GM23338 (cell line): ENCODE measurements around the gene TBC1D9B. TPM values are rescaled to one million over a fixed set of nuclear protein-coding genes. Genes with fewer than 3 reads are reported as not detected.

ENCODE experiments used
- ATAC-seq: fragments of 200-7000 bp; cut with Tn5 transposase; 3 replicates; pipeline ENCODE4 v1.9.1; 2020
- DNase-seq: peaks from one replicate; pipeline ENCODE4 v3.0.0-alpha.2; 2015; ENCODE audit warnings: low spot score
- H2AFZ ChIP-seq: fragments of 200-600 bp; sonication (generic); 2 replicates; pipeline ENCODE4 v1.8.0; 2016; ENCODE audit warnings: antibody characterized with exemption, mild to moderate bottlenecking, moderate library complexity
- H3F3A ChIP-seq: fragments of 200-600 bp; sonication (generic); replicated peaks from 2 replicates; pipeline ENCODE4 v1.8.0; 2017; ENCODE audit warnings: antibody characterized with exemption, mixed run types, low read depth
- H3K27ac ChIP-seq: fragments of 200-600 bp; sonication (generic); 2 replicates; pipeline ENCODE4 v1.6.1; 2016; ENCODE audit warnings: low read depth
- H3K27me3 ChIP-seq: fragments of 200-600 bp; sonication (generic); 2 replicates; pipeline ENCODE4 v1.8.0; 2016; ENCODE audit warnings: mild to moderate bottlenecking, mixed run types, moderate library complexity; ENCODE audit not compliant: insufficient read depth
- H3K36me3 ChIP-seq: fragments of 200-600 bp; sonication (generic); 2 replicates; pipeline ENCODE4 v1.8.0; 2016; ENCODE audit warnings: mild to moderate bottlenecking; ENCODE audit not compliant: insufficient read depth
- H3K4me1 ChIP-seq: fragments of 200-600 bp; sonication (generic); 2 replicates; pipeline ENCODE4 v1.8.0; 2016; ENCODE audit warnings: mild to moderate bottlenecking, moderate library complexity; ENCODE audit not compliant: insufficient read depth
- H3K4me2 ChIP-seq: fragments of 200-600 bp; sonication (generic); 2 replicates; pipeline ENCODE4 v1.7.1; 2017; ENCODE audit warnings: mixed run types
- H3K4me3 ChIP-seq: fragments of 200-600 bp; sonication (generic); 2 replicates; pipeline ENCODE4 v1.6.1; 2016; ENCODE audit warnings: mixed run types
- H3K79me2 ChIP-seq: fragments of 200-600 bp; sonication (generic); replicated peaks from 2 replicates; pipeline ENCODE4 v1.8.0; 2017; ENCODE audit warnings: mild to moderate bottlenecking; ENCODE audit not compliant: insufficient read depth
- H3K9me2 ChIP-seq: fragments of 200-600 bp; sonication (generic); 2 replicates; pipeline ENCODE4 v1.8.0; 2017; ENCODE audit not compliant: insufficient read depth
- H4K20me1 ChIP-seq: fragments of 200-600 bp; sonication (generic); replicated peaks from 2 replicates; pipeline ENCODE4 v1.8.0; 2017; ENCODE audit warnings: mild to moderate bottlenecking; ENCODE audit not compliant: insufficient read depth
- H3K27ac Mint-ChIP-seq: 2 replicates; pipeline ENCODE4 v1.8.0; 2020; ENCODE audit warnings: inconsistent platforms, mild to moderate bottlenecking, moderate library complexity, mixed read lengths
- H3K27me3 Mint-ChIP-seq: 3 replicates; pipeline ENCODE4 v1.8.0; 2022; ENCODE audit warnings: low read depth, mild to moderate bottlenecking, moderate library complexity, mixed read lengths, inconsistent platforms; ENCODE audit not compliant: insufficient read depth, poor library complexity
- H3K36me3 Mint-ChIP-seq: 3 replicates; pipeline ENCODE4 v1.8.0; 2021; ENCODE audit warnings: low read depth, mild to moderate bottlenecking, inconsistent platforms, moderate library complexity, mixed read lengths
- H3K4me1 Mint-ChIP-seq: 3 replicates; pipeline ENCODE4 v1.8.0; 2020; ENCODE audit warnings: mild to moderate bottlenecking, inconsistent platforms, mixed read lengths
- H3K4me3 Mint-ChIP-seq: 3 replicates; pipeline ENCODE4 v1.8.0; 2021; ENCODE audit warnings: moderate library complexity, mild to moderate bottlenecking, inconsistent platforms, mixed read lengths
- H3K9me3 Mint-ChIP-seq: 3 replicates; pipeline ENCODE4 v1.8.0; 2020; ENCODE audit warnings: moderate library complexity, mild to moderate bottlenecking, inconsistent platforms, mixed read lengths
- CREB1 ChIP-seq: fragments of 250-450 bp; sonication (Bioruptor Pico); IDR thresholded peaks from 2 replicates; pipeline ENCODE4 v1.5.0; 2020; ENCODE audit warnings: low read depth, mild to moderate bottlenecking, moderate library complexity
- CTCF ChIP-seq, 2 experiments: fragments of 200-600 bp in 1 of 2; sonication (generic) in 1 of 2; conservative IDR thresholded peaks; 2 replicates each; pipeline versions ENCODE4 v1.5.1 to v1.6.1; 2016 to 2017; ENCODE audit warnings: antibody characterized with exemption in 2 of 2, low read depth in 2 of 2, mild to moderate bottlenecking in 2 of 2, moderate library complexity in 1 of 2
- JUNB ChIP-seq: IDR thresholded peaks from one replicate; pipeline ENCODE4 v1.6.1; 2016; ENCODE audit warnings: antibody characterized with exemption; ENCODE audit not compliant: unreplicated experiment
- NANOG ChIP-seq: IDR thresholded peaks from 2 replicates; pipeline ENCODE4 v1.6.1; 2016; ENCODE audit warnings: antibody characterized with exemption, borderline replicate concordance
- POLR2AphosphoS5 ChIP-seq: IDR thresholded peaks from 2 replicates; pipeline ENCODE4 v1.6.1; 2016; ENCODE audit warnings: antibody characterized with exemption, low read depth
- STAT1 ChIP-seq: IDR thresholded peaks from one replicate; pipeline ENCODE4 v1.6.1; 2016; ENCODE audit warnings: antibody characterized with exemption; ENCODE audit not compliant: unreplicated experiment
- ZNF114 ChIP-seq: fragments of 250-450 bp; sonication (Bioruptor Pico); IDR thresholded peaks from 2 replicates; pipeline ENCODE4 v1.5.0; 2020; ENCODE audit warnings: mild to moderate bottlenecking, moderate library complexity
- ZNF462 ChIP-seq: fragments of 250-450 bp; sonication (Bioruptor Pico); IDR thresholded peaks from 2 replicates; pipeline ENCODE4 v1.5.0; 2020; ENCODE audit warnings: mild to moderate bottlenecking, moderate library complexity
- polyA plus RNA-seq: library from polyadenylated mRNA; unstranded; fragments of >200 nt; fragmentation: Nextera tagmentation; extraction: Ambion mirVana; gene quantifications from 2 replicates; pipeline ENCODE4 v1.2.1, GENCODE V29; 2016
- total RNA-seq: library from RNA; depleted of rRNA; stranded (reverse); fragments of >200 nt; shearing (Covaris generic); gene quantifications from 2 replicates; pipeline ENCODE4 v1.2.3, GENCODE V29; 2014
- TF ChIP-seq, protein P1 (sequence below): IDR thresholded peaks from one replicate; pipeline ENCODE4 v1.6.1; 2018; ENCODE audit warnings: antibody characterized with exemption; ENCODE audit not compliant: unreplicated experiment

TBC1D9B gene
- total and polyA plus RNA-seq, 2 experiments from 2014 or later: 19.0 to 38.0 TPM

DNA sequence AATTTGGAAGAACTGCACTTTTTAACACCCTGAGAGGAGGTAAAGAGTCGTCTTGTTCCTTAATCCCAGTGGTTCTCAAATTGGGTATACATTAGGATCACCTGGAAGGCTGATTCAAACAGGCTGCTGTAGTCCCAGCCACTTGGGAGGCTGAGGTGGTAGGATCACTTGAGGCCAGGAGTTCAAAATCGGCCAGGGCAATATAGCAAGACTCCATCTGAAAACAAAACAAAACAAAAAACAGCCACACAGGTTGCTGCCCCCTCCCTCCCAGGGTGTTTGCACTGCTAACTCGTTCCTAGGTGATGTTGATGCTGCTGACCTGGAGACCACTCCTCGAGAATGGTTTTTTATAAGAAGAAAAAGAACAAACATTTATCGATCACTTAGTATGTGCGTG lies 1.5 kb upstream of the TBC1D9B start:
- no peak for DNase-seq
- Histone ChIP-seq H3K4me1 (peaks cover 13% of the 10 kb centered on the region), H3K79me2 (peaks cover 10% of the 10 kb centered on the region), H4K20me1 (peaks cover 3% of the 10 kb centered on the region; the same call in 1 of the 2 replicates), H3K9me2 (no peaks in the 10 kb centered on the region), H3K36me3 (no peaks in the 10 kb centered on the region), H3F3A (peaks cover 21% of the 10 kb centered on the region), H3K4me2 (no peak overlapping the region), H3K27me3 (no peaks in the 10 kb centered on the region), H3K4me3 (no peak overlapping the region), H2AFZ (no peak overlapping the region), H3K27ac (no peak overlapping the region)
- Mint-ChIP-seq H3K4me3 (no peak overlapping the region), H3K27ac (no peak overlapping the region), H3K9me3 (no peaks in the 10 kb centered on the region; the same call in 2 of the 3 replicates), H3K36me3 (peaks cover 11% of the 10 kb centered on the region; the same call in 2 of the 3 replicates), H3K27me3 (peaks cover 14% of the 10 kb centered on the region), H3K4me1 (peaks cover 2% of the 10 kb centered on the region; the same call in 1 of the 3 replicates)
- no peak for ATAC-seq
- TF ChIP-seq ZNF462 (CRISPR knock-in tag): no peak
- no peak for TF ChIP-seq NANOG
- no peak for TF ChIP-seq CREB1
- TF ChIP-seq ZNF114: no peak
- TF ChIP-seq STAT1: no peak
- TF ChIP-seq JUNB: no peak
- TF ChIP-seq, protein P1, sequence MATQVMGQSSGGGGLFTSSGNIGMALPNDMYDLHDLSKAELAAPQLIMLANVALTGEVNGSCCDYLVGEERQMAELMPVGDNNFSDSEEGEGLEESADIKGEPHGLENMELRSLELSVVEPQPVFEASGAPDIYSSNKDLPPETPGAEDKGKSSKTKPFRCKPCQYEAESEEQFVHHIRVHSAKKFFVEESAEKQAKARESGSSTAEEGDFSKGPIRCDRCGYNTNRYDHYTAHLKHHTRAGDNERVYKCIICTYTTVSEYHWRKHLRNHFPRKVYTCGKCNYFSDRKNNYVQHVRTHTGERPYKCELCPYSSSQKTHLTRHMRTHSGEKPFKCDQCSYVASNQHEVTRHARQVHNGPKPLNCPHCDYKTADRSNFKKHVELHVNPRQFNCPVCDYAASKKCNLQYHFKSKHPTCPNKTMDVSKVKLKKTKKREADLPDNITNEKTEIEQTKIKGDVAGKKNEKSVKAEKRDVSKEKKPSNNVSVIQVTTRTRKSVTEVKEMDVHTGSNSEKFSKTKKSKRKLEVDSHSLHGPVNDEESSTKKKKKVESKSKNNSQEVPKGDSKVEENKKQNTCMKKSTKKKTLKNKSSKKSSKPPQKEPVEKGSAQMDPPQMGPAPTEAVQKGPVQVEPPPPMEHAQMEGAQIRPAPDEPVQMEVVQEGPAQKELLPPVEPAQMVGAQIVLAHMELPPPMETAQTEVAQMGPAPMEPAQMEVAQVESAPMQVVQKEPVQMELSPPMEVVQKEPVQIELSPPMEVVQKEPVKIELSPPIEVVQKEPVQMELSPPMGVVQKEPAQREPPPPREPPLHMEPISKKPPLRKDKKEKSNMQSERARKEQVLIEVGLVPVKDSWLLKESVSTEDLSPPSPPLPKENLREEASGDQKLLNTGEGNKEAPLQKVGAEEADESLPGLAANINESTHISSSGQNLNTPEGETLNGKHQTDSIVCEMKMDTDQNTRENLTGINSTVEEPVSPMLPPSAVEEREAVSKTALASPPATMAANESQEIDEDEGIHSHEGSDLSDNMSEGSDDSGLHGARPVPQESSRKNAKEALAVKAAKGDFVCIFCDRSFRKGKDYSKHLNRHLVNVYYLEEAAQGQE: no peak
- TF ChIP-seq CTCF (conservative IDR thresholded peaks at IDR 0.05; ENCODE audit: low read depth in 2 of 2): no peak
- no peak for TF ChIP-seq POLR2AphosphoS5
